ENCODE measurements around the gene RPL37A.

GRCh38 chr2:216486708-216487107 lies 11.9 kb upstream of the RPL37A start:
- TF ChIP-seq, protein P1, sequence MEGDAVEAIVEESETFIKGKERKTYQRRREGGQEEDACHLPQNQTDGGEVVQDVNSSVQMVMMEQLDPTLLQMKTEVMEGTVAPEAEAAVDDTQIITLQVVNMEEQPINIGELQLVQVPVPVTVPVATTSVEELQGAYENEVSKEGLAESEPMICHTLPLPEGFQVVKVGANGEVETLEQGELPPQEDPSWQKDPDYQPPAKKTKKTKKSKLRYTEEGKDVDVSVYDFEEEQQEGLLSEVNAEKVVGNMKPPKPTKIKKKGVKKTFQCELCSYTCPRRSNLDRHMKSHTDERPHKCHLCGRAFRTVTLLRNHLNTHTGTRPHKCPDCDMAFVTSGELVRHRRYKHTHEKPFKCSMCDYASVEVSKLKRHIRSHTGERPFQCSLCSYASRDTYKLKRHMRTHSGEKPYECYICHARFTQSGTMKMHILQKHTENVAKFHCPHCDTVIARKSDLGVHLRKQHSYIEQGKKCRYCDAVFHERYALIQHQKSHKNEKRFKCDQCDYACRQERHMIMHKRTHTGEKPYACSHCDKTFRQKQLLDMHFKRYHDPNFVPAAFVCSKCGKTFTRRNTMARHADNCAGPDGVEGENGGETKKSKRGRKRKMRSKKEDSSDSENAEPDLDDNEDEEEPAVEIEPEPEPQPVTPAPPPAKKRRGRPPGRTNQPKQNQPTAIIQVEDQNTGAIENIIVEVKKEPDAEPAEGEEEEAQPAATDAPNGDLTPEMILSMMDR (IDR thresholded peaks at IDR 0.05; ENCODE audit: low read depth, low read length), result no peak
- no peak for TF ChIP-seq EZH2phosphoT487 (IDR thresholded peaks at IDR 0.05; ENCODE audit: low read depth)
